H4 (cell line): ENCODE results near the gene LHX6. TPM values are rescaled to one million over a fixed set of nuclear protein-coding genes. Genes with fewer than 3 reads are reported as not detected.

Source experiments
- DNase-seq: peaks from one replicate; pipeline ENCODE4 v3.0.0-alpha.2; 2015; ENCODE audit warnings: low spot score
- total RNA-seq: library from RNA; depleted of rRNA; stranded (reverse); fragments of >200 nt; shearing (Covaris generic); gene quantifications from 2 replicates; pipeline ENCODE4 v1.2.3, GENCODE V29; 2014; rRNA removed

LHX6 gene
- 0.90 and 1.4 TPM in 2 replicates for total RNA-seq

- DNase-seq, result peak; percentile 31
These were observed at the start of gene LHX6 for GRCh38 chr9:122228568-122229484. LHX6 (minus strand) TSS chr9:122228957; CDS start chr9:122228740, 217 bp downstream.

DNA sequence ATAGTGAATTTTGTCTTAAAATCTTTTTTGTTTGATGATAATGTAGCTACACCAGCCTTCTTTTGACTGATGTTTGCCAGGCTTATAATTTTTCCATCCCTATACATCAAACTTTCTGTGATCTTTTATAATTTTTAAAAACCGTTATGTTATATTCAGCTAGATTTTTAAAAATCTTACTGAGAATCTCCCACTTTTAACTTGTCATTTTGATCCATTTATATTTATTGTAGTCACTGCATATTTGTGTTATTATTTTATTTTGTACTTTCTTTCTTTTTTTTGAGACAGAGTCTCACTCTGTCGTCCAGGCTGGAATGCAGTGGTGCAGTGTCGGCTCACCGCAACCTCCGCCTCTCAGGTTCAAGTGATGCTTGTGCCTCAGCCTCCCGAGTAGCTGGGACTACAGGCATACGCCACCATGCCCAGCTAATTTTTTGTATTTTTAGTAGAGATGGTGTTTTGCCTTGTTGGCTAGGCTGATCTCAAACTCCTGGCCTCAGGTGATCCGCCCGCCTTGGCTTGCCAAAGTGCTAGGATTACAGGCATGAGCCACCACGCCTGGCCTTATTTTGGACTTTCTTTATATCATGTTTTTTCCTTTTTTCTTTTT lies 48.6 kb upstream of the LHX6 start:
- DNase-seq, result no peak

- DNase-seq, result peak; percentile 10
These were observed 47.3 kb upstream of the LHX6 start for GRCh38 chr9:122276096-122276495.

DNA sequence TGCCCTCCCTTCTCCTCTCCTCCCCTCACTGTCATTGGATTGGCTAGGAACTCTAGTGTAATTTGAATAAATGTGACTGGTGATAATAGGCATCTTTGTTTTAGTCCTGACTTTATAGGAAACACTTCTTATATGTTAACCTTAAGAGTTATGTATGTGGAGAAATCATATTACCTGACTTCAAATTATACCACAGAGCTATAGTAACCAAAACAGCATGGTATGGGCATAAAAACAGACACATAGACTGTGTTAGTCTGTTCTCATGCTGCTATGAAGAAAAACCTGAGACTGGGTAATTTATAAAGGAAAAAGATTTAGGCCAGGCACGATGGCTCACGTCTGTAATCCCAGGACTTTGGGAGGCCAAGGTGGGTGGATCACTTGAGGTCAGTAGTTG lies 45.3 kb upstream of the LHX6 start:
- no peak for DNase-seq

DNA sequence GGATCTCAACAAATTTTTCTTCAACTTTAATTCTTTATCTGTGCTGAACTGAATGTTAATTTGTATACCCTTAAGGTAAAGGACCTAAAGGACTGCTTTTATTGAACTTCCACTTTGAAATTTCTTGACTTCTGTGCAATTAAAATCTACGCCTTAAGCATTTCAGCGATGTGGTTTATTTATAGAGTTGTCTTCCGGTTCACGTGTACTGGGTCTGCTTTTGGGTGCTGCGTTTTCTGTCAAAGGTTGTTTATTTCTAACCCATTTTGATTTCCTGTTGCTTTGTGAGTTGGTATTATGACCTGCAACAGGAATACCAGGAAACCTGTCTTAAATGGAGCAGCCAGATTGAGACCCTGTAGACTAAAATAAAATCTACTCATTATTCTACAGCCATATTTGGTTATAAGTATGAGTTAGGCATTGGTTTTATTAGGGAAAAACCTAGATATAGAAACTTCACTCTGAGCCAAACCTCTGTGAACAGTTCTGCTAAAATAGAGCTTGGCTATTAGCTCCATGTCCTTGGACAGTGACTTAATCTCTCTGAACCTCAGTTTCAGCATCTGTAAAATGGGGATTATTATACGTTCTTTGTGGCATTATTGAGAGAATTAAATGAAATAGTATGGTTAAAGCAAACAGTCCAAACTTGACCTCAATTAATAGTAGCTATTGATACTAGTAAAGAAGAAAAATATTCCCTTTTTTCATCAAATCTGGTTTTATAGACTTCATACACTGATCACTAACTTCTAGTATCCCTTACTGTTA lies 39.5 kb upstream of the LHX6 start:
- DNase-seq, result no peak

DNA sequence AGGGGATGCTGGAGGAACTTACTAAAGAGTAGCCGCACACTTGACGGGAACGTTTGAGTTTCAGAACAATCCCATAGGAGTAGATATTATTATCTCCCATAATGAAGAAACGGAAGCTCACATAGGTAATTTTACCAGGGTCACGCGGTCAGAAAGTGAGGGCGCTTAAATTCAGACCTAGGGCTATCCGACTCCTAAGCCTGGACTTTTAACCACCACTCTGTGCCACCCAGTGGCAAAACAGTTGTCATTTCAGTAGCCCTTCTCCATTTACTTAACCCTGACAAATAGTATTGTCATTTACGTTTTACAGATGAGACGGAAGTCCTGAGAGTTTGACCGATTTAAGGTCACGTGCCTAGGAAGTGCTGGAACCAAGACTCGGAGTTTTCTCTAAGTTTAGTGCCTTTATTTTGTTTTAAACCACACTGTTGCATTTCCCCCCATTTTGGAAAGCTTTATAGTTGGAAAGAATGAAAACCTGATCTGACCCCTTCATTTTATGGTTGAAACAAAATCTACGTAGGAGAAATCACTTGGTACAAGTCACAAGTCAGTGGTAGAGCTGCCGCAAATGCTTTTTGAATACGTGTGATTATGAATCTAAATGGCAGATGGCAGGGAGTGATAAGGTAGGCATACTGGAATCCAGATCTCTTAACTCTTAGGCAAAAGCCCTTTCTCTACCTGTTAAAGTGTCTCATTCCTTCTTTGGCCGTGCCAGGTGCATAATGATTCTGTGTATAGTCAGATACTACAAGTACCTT lies 36.6 kb upstream of the LHX6 start:
- peak; percentile 24 for DNase-seq

DNA sequence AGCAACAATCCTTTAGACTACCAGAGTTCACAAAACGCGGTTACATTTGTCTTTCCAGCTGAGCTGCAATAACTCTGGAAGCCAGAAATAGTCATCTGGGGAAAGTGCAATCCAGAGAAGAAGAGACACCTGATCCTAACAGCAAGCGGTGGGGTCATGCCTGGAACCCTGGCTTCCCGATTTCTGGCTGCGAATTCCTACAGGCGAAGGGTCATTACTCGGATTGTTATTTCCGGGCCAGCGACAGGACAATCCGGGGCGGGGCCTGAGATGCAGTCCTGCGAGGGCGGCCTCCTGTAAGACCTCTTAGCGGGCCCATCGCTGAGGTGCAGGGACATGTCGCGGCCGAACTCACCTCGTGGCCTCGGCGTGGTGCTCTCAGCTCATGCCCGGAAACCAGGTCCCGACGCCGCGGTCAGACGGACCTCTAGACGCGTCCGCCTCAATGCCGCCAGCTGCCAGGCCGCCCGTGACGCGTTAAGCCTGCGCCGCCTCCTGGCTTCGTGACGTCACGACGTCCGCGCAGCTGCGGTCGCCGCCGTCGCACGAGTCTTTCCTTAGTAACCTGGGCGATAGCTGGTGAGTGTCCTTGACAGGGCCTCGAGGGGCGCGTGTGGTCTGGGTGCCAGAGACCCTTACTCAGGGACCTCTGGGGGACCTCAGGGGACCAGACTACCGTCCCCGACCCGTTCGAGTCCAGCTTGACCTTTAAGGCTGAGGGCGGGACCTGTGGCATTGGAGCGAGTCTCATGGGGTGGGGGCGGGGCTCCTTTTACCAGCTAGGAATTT lies 35.8 kb upstream of the LHX6 start, which contains the start of the genes MRRF and RBM18:
MRRF (plus strand) TSS at position 523 of the 789 bp plus-strand sequence. CDS start 6,010 bp downstream, outside the sequence.
RBM18 (minus strand) TSS at position 481 of the 789 bp plus-strand sequence. CDS start 3,348 bp downstream, outside the sequence.
- DNase-seq, result peak; percentile 92

GRCh38 chr9:122263699-122264349 lies 35.1 kb upstream of the LHX6 start:
- DNase-seq, result no peak

DNA sequence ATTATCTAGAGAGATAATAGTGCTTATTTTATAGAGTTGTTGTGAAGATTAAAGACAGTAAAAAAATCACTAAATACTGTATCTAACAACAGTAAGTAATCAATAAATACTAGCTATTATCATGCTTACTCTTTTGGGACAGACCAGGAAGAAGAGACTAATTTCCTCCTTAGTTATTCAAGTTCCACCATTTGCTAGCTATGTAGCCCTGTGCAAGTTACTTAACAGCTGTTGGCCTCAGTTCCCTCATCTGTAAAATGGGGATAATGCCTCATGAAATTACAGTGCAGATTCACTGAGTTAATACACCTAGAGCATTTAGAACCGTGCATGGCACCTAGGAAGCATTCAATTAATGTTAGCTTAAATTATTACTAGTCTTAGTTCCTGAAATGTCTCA lies 33.3 kb upstream of the LHX6 start:
- no peak for DNase-seq

DNA sequence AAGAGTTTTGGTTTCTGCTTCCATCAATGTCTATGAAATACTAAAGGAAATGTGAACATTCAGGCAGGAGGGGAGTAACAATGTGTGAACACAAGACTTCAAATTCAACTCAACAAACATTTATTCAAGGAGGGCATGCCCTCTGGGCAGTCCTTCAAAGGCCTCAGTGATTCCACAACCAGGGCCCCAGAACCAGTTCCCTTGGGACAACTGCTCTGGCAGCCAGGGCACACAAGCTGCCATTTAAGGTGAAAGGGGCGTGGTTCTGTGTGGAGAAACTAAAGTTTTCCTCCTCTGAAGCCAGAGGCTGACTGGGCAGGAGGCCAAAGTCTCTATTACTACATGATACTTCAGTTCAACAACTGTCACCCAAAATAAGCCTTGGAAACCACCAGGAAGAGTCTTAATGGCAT lies 32.7 kb upstream of the LHX6 start:
- DNase-seq, result peak; percentile 68

GRCh38 chr9:122258886-122259415 lies 30.2 kb upstream of the LHX6 start:
- DNase-seq, result no peak

- DNase-seq, result no peak
These were observed 27.4 kb upstream of the LHX6 start for GRCh38 chr9:122256206-122256605.

- DNase-seq, result no peak
These were observed 26.0 kb upstream of the LHX6 start for GRCh38 chr9:122254761-122255160.

GRCh38 chr9:122252796-122253195 lies 24.0 kb upstream of the LHX6 start:
- no peak for DNase-seq

- DNase-seq, result no peak
These were observed 22.6 kb upstream of the LHX6 start for GRCh38 chr9:122251351-122251750.

- no peak for DNase-seq
These were observed 19.7 kb upstream of the LHX6 start for GRCh38 chr9:122248448-122248865.

GRCh38 chr9:122246666-122247065 lies 17.9 kb upstream of the LHX6 start:
- DNase-seq, result no peak

DNA sequence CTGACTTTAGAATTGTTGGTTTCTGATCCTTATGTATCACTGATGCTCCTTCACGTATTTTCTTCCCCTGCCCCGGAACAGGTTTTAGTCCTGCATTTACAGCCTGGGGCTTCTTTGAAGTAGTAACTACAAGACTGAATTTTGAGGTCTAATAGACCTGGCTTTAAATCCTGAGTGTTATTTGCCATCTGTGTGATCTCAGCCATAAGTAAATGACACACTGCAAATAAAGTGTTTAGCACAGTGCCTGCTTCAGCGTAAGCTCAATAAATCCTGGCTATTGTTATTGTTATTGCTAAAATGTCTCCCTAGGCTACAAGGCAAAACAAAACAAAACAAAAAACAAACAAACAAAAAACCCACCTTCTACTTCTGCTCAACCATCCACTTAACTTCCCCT lies 15.6 kb upstream of the LHX6 start:
- no peak for DNase-seq

- DNase-seq, result no peak
These were observed 11.0 kb upstream of the LHX6 start for GRCh38 chr9:122239722-122240121.

DNA sequence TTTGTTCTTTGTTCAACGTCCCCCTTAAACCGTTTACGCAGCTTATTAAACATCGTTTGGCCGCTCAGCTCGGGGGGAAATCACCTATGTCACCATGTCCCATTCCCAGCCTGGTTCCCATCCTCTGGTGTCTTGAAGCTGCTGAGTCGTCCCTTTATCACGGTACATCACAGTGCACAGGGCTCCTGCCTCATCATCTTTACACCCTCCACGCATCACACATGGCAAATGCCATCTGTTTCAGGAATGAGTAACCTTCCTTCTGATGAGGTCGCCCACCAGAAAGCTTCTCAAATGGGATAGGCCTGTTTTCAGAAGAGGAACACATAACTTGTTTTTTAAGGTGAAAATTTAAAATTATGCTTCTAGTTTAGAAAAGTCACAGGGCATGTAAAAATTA lies 7.9 kb upstream of the LHX6 start:
- DNase-seq, result no peak
